22Rv1 (cell line): ENCODE measurements around the gene ADAMTSL2.

Experiments used
- H3K27ac ChIP-seq: fragments of 450-650 bp; 2 replicates; pipeline ENCODE4 v1.5.1; 2017
- ZFX ChIP-seq: fragments of 450-650 bp; IDR thresholded peaks from 2 replicates; pipeline ENCODE4 v1.6.1; 2017; ENCODE audit warnings: antibody characterized with exemption, borderline replicate concordance
- TF ChIP-seq, protein P1 (sequence below): fragments of 450-650 bp; IDR thresholded peaks from 2 replicates; pipeline ENCODE4 v1.5.1; 2017; ENCODE audit warnings: mild to moderate bottlenecking

Gene ADAMTSL2

DNA sequence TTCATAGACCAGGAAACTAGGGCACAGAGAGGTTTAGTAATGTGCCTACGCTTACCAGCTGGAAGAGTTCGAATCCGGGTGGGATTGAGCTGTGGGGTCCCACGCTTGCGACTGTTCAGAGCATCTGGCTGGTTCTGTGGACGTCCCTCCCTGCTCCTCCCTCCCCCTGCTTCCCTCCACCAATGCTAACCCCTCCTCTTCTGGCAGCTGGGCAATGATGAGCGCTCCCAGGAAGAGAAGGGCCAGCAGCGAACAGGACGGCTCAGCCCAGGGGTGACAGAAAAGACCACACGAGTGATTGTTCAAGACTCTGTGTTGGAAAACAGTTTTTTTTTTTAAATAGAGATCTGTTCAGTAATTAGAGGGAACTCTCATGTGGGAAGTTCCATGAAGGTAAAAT is 67.8 kb downstream of the ADAMTSL2 start:
- TF ChIP-seq, protein P1, sequence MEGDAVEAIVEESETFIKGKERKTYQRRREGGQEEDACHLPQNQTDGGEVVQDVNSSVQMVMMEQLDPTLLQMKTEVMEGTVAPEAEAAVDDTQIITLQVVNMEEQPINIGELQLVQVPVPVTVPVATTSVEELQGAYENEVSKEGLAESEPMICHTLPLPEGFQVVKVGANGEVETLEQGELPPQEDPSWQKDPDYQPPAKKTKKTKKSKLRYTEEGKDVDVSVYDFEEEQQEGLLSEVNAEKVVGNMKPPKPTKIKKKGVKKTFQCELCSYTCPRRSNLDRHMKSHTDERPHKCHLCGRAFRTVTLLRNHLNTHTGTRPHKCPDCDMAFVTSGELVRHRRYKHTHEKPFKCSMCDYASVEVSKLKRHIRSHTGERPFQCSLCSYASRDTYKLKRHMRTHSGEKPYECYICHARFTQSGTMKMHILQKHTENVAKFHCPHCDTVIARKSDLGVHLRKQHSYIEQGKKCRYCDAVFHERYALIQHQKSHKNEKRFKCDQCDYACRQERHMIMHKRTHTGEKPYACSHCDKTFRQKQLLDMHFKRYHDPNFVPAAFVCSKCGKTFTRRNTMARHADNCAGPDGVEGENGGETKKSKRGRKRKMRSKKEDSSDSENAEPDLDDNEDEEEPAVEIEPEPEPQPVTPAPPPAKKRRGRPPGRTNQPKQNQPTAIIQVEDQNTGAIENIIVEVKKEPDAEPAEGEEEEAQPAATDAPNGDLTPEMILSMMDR, result no peak
- no peak for TF ChIP-seq ZFX
- H3K27ac ChIP-seq, result no peak overlapping the region

DNA sequence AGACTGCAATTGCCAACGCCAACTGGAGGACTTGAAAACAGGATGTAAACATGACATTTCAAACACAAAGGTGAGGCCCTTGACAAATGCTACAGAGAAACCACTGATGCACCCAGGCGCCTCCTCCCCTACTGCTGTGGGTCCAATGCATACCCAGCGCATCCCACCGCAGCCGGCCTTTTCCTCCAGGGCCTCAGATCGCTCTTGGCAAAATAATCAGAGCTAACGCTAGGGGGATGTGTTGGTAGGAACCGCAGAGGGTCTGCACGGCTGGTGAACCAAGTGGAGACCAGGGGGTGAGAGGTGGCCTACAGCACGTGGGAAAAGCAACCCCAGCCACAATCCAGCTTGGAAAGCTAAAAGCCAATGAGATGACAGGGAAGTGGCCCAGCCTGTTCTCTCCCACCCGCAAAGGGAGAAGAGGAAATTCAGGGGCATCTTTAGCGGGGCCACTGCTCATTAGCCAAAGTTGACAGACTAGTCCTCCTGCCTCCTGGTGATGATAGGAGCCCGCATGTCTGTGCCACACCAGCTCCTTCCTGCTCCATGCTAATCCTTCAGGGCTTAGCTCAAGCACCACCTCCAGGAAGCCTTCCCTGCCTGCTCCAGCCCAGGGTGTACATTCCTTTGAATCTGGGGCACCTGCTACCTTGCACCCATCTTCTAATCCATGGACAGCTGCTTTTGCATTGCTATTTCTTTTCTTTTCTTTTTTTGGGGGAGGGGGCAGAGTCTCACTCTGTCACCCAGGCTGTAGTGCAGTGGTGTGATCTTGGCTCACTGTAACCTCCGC is 68.8 kb downstream of the ADAMTSL2 start:
- TF ChIP-seq ZFX, result no peak
- TF ChIP-seq, protein P1, result no peak
- H3K27ac ChIP-seq, result no peak overlapping the region

DNA sequence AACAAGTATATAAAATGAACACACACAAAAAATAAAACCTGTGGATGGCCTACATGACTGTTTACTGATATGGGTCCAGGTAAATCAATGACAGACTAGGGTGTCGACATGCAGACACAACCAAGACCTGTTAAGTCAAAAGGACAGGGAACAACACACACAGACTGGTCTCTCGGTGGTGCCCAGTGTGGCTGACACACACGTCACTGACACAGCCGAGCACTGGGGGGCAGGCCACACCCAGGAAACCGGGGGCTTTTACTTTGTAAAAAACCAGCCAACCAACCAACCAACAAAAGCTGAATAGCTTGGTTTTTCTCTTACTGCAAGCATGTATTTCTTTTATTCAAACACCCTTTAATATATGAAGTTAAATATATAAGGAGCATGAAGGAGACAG is 69.7 kb downstream of the ADAMTSL2 start:
- TF ChIP-seq, protein P1, result no peak
- no peak for TF ChIP-seq ZFX
- no peak overlapping the region for H3K27ac ChIP-seq

DNA sequence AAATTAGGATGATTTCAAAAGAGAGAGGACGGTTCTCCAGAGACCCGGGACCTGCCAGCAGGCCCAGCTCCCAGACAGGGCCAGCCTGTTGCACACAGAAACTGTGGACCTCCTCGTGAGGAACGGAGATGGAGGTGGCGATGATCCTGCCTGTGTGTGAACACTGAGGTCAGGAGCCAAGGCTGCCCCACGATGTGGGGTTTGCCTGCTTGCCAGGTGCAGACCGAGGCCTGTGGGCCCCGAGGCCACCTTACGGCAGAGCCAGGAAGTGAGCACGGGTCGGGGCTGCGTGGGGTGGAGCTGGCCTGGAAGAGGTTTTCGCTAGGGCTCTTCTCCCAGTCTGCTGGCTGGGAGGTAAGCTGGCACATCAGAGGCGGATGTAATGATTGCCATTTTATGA is 70.4 kb downstream of the ADAMTSL2 start:
- TF ChIP-seq, protein P1, result no peak
- TF ChIP-seq ZFX, result no peak
- no peak overlapping the region for H3K27ac ChIP-seq

DNA sequence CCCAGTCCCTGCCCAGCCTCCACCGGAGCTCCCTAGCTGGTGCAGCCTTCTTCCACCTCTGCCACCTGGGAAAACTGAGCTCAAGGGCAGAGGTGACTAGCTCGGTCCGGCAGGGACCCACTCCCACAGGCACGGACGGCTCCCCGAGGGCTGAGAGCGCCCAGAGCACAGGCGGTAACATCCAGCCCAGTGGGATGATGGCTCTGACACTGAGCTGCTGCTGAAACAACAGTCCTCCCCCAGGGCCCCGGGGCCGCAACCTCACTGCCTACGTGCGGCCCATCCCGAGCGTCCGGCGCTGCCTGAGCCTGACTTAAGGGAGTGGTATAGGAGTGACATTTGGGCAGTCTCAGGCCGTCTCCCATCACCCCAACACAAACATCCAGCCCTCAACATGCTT is 70.9 kb downstream of the ADAMTSL2 start:
- H3K27ac ChIP-seq, result no peak overlapping the region
- TF ChIP-seq ZFX, result no peak
- TF ChIP-seq, protein P1, result no peak

DNA sequence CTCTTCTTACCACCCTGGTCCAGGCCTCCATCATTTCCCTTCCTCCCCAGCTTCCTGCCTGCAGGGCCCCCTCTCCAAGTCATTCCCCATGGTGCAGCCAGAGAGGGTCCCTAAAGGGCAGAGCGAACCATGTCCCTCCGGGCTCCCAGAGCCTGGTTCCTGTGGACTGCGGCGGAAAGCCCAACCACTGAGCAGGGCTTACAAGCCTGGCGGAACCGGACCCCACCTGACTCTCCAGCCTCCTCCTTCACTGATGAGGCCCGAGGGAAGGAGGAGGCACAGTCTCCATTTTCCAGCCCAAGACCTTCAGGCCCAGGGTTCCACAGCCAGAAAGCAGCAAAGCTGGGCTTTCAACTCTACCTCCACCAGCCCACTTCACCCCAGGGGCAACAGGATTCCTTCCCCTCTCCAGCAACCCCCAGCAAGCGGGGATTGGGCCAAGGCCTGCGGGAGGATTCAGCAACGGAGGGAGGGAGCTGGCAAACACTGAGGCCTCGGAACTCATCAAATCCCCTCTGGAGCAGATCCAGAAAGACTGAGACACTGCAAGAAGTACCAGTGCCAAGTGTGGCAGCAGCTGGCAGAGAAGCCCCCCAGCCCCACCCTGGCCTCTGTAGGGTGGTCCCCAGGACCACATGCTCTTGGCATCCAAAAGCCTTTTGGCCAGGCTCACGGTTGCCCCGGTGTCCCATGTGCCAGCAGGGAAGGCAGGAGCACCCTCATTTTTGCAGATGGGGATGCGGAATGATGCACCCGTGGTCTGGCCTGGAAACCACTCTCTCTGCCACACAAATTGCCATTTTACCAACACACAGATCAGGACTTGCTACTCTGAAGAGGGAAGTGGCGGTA is 71.6 kb downstream of the ADAMTSL2 start:
- TF ChIP-seq, protein P1, result no peak
- no peak for TF ChIP-seq ZFX
- H3K27ac ChIP-seq, result no peak overlapping the region

DNA sequence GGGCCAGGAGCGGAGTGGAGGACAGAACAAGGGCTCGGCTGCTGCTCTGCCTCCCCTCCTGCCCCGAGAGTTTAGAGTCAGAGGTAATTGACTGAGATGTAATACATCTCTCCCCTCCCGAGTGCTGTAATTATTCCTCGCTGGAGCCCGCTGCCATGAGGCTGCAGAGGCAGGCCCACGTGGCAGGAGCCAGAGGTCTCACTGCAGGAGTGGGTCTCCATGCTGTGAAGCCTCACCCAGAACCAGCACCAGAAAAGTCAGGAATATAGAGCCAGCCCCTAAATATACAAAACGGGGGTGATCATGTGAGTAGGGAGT is 72.2 kb downstream of the ADAMTSL2 start:
- no peak overlapping the region for H3K27ac ChIP-seq
- TF ChIP-seq ZFX, result no peak
- TF ChIP-seq, protein P1, result no peak
